IMR-90 (cell line): ENCODE measurements around the gene NABP1. TPM values are rescaled to one million over a fixed set of nuclear protein-coding genes. Genes with fewer than 3 reads are reported as not detected.

Experiments
- ATAC-seq: fragments of 200-7000 bp; cut with Tn5 transposase; 2 replicates; pipeline ENCODE4 v1.9.1; 2020; ENCODE audit warnings: low read depth, mild to moderate bottlenecking, moderate library complexity
- BruUV-seq: library from RNA; stranded (reverse); fragments of 400-500 nt; replicated peaks from 2 replicates; lab custom pipeline; 2021; lab: Mats Ljungman, UMichigan
- CTCF ChIA-PET: fragments of 300-600 bp; formaldehyde crosslinking; extraction: SDS; loops from one replicate; lab custom pipeline; 2021; ENCODE audit warnings: antibody characterized with exemption; lab: Yijun Ruan, JAX
- POLR2A ChIA-PET: fragments of 300-600 bp; sonication (Branson Sonifier 250); formaldehyde crosslinking; loops from one replicate; lab custom pipeline; 2022; ENCODE audit warnings: antibody characterized with exemption; ENCODE audit not compliant: unreplicated experiment; lab: Charles Lee
- DNase-seq: peaks from one replicate; pipeline ENCODE4 v3.0.0; 2013
- H2AFZ ChIP-seq: replicated peaks from 2 replicates; pipeline ENCODE3; 2013; ENCODE audit warnings: low read length, mild to moderate bottlenecking; ENCODE audit not compliant: poor library complexity
- H2AK5ac ChIP-seq: 2 replicates; pipeline ENCODE4 v1.6.1; 2013; ENCODE audit warnings: low read depth, low read length, inconsistent platforms
- H2AK9ac ChIP-seq: replicated peaks from 2 replicates; pipeline ENCODE3; 2013; ENCODE audit warnings: mild to moderate bottlenecking, low read depth, low read length, moderate library complexity; ENCODE audit not compliant: poor library complexity
- H2BK120ac ChIP-seq: 2 replicates; pipeline ENCODE4 v1.6.1; 2013; ENCODE audit warnings: low read depth, low read length, inconsistent platforms
- H2BK15ac ChIP-seq: 3 replicates; pipeline ENCODE4 v1.6.1; 2013; ENCODE audit warnings: low read depth, low read length, inconsistent platforms
- H2BK20ac ChIP-seq: 2 replicates; pipeline ENCODE4 v1.6.1; 2013; ENCODE audit warnings: low read depth, mild to moderate bottlenecking, inconsistent platforms, low read length, moderate library complexity
- H2BK5ac ChIP-seq: 2 replicates; pipeline ENCODE4 v1.6.1; 2013; ENCODE audit warnings: mild to moderate bottlenecking, low read depth, low read length, inconsistent platforms; ENCODE audit not compliant: poor library complexity, severe bottlenecking
- H3K14ac ChIP-seq: replicated peaks from 2 replicates; pipeline ENCODE4 v1.6.1; 2013; ENCODE audit warnings: low read depth, low read length, inconsistent platforms
- H3K18ac ChIP-seq: 2 replicates; pipeline ENCODE4 v1.6.1; 2013; ENCODE audit warnings: low read depth, low read length, control low read depth
- H3K23ac ChIP-seq: 2 replicates; pipeline ENCODE4 v1.6.1; 2013; ENCODE audit warnings: low read depth, low read length, inconsistent platforms
- H3K27ac ChIP-seq: 2 replicates; pipeline ENCODE4 v1.5.1; 2013; ENCODE audit warnings: mild to moderate bottlenecking, control low read depth, low read length; ENCODE audit not compliant: insufficient read depth
- H3K27me3 ChIP-seq: 2 replicates; pipeline ENCODE4 v1.6.1; 2013; ENCODE audit warnings: low read length; ENCODE audit not compliant: control insufficient read depth, insufficient read depth
- H3K36me3 ChIP-seq: 2 replicates; pipeline ENCODE4 v1.6.1; 2013; ENCODE audit warnings: low read length, mixed read lengths; ENCODE audit not compliant: control insufficient read depth, insufficient read depth
- H3K4ac ChIP-seq: 2 replicates; pipeline ENCODE4 v1.6.1; 2013; ENCODE audit warnings: low read depth, low read length, inconsistent platforms
- H3K4me1 ChIP-seq: 2 replicates; pipeline ENCODE4 v1.6.1; 2013; ENCODE audit warnings: low read length, mixed read lengths; ENCODE audit not compliant: control insufficient read depth, insufficient read depth
- H3K4me2 ChIP-seq: 2 replicates; pipeline ENCODE4 v1.6.1; 2013; ENCODE audit warnings: low read depth, mild to moderate bottlenecking, control low read depth, low read length, moderate library complexity
- H3K4me3 ChIP-seq: 2 replicates; pipeline ENCODE4 v1.5.1; 2013; ENCODE audit warnings: low read depth, mild to moderate bottlenecking, control low read depth, low read length, moderate library complexity; ENCODE audit not compliant: insufficient read depth
- H3K56ac ChIP-seq: 2 replicates; pipeline ENCODE4 v1.6.1; 2013; ENCODE audit warnings: low read length, inconsistent platforms; ENCODE audit not compliant: insufficient read depth; ENCODE audit errors: extremely low read depth
- H3K79me1 ChIP-seq, 2 experiments: 2 replicates each; pipeline ENCODE4 v1.6.1; 2013; ENCODE audit warnings: low read length in 2 of 2, inconsistent platforms in 1 of 2, low read depth in 1 of 2
- H3K9ac ChIP-seq: 2 replicates; pipeline ENCODE4 v1.6.1; 2013; ENCODE audit warnings: low read depth, low read length, control low read depth
- H3K9me1 ChIP-seq: 2 replicates; pipeline ENCODE4 v1.6.1; 2013; ENCODE audit warnings: low read length, inconsistent platforms; ENCODE audit not compliant: insufficient read depth
- H3K9me3 ChIP-seq: 2 replicates; pipeline ENCODE4 v1.6.1; 2013; ENCODE audit warnings: low read length; ENCODE audit not compliant: control insufficient read depth, insufficient read depth
- H4K20me1 ChIP-seq: 2 replicates; pipeline ENCODE4 v1.6.1; 2013; ENCODE audit warnings: low read length, inconsistent platforms; ENCODE audit not compliant: insufficient read depth
- H4K5ac ChIP-seq: 2 replicates; pipeline ENCODE4 v1.6.1; 2013; ENCODE audit warnings: mild to moderate bottlenecking, low read depth, low read length, control low read depth
- H4K8ac ChIP-seq, 2 experiments: 2 replicates each; pipeline ENCODE4 v1.6.1; 2013; ENCODE audit warnings: low read depth in 2 of 2, low read length in 2 of 2, control low read depth in 1 of 2, inconsistent platforms in 1 of 2
- H4K91ac ChIP-seq: 2 replicates; pipeline ENCODE4 v1.6.1; 2013; ENCODE audit warnings: low read depth, low read length, inconsistent platforms; ENCODE audit not compliant: insufficient read depth
- BHLHE40 ChIP-seq: fragments of 150-350 bp; IDR thresholded peaks from 2 replicates; pipeline ENCODE4 v1.6.1; 2016; ENCODE audit warnings: mild to moderate bottlenecking, low read depth, low read length
- CEBPB ChIP-seq: IDR thresholded peaks from 2 replicates; pipeline ENCODE4 v1.6.1; 2012; ENCODE audit warnings: low read depth, low read length, improper control_type of control experiment
- CHD1 ChIP-seq: IDR thresholded peaks from 2 replicates; pipeline ENCODE4 v1.6.1; 2012; ENCODE audit warnings: low read depth, low read length, improper control_type of control experiment
- CTCF ChIP-seq: conservative IDR thresholded peaks from 2 replicates; pipeline ENCODE4 v1.5.1; 2012; ENCODE audit warnings: mild to moderate bottlenecking, low read depth, low read length, improper control_type of control experiment
- ELK1 ChIP-seq: fragments of 150-350 bp; IDR thresholded peaks from 2 replicates; pipeline ENCODE4 v1.6.1; 2016; ENCODE audit warnings: low read depth, mild to moderate bottlenecking, low read length, moderate library complexity, borderline replicate concordance
- FOS ChIP-seq: fragments of 150-350 bp; IDR thresholded peaks from 2 replicates; pipeline ENCODE4 v1.6.1; 2016; ENCODE audit warnings: low read depth, low read length
- MAFK ChIP-seq: IDR thresholded peaks from 2 replicates; pipeline ENCODE4 v1.6.1; 2012; ENCODE audit warnings: low read depth, low read length, improper control_type of control experiment
- MAZ ChIP-seq: IDR thresholded peaks from 2 replicates; pipeline ENCODE4 v1.6.1; 2012; ENCODE audit warnings: low read depth, mild to moderate bottlenecking, low read length, improper control_type of control experiment, moderate library complexity, borderline replicate concordance
- MXI1 ChIP-seq: IDR thresholded peaks from 2 replicates; pipeline ENCODE4 v1.6.1; 2012; ENCODE audit warnings: low read depth, mild to moderate bottlenecking, low read length, moderate library complexity, borderline replicate concordance
- NFE2L2 ChIP-seq: fragments of 150-350 bp; IDR thresholded peaks from 2 replicates; pipeline ENCODE4 v1.6.1; 2016; ENCODE audit warnings: low read depth, mild to moderate bottlenecking, low read length
- POLR2A ChIP-seq: IDR thresholded peaks from 2 replicates; pipeline ENCODE4 v1.6.1; 2012; ENCODE audit warnings: mild to moderate bottlenecking, low read depth, low read length
- RAD21 ChIP-seq: IDR thresholded peaks from 2 replicates; pipeline ENCODE4 v1.6.1; 2012; ENCODE audit warnings: low read length, improper control_type of control experiment
- RCOR1 ChIP-seq: IDR thresholded peaks from 2 replicates; pipeline ENCODE4 v1.6.1; 2012; ENCODE audit warnings: mild to moderate bottlenecking, low read length, improper control_type of control experiment; ENCODE audit not compliant: insufficient replicate concordance
- RFX5 ChIP-seq: IDR thresholded peaks from 2 replicates; pipeline ENCODE4 v1.8.0; 2012; ENCODE audit warnings: low read depth, mild to moderate bottlenecking, low read length, moderate library complexity
- WGBS, 2 experiments: methylation state at CpG; one replicate each; pipeline versions ENCODE4 v1.1.5 to v1.1.7; 2013; ENCODE audit warnings: missing lambda C conversion rate in 2 of 2; ENCODE audit not compliant: insufficient read length in 1 of 2; ENCODE audit errors: extremely low coverage in 2 of 2; 5-methylcytosine and 5-hydroxymethylcytosine counted together
- dilution Hi-C: fragments of 300-500 bp; cut with HindIII; formaldehyde crosslinking; loops from one replicate; pipeline ENCODE4 v1.14.3; 2018; ENCODE audit warnings: low sequenced_read_pairs; ENCODE audit not compliant: unreplicated experiment
- in situ Hi-C: fragments of 300-500 bp; cut with MboI; formaldehyde crosslinking; loops from 3 replicates; pipeline ENCODE4 v1.14.3; 2019; ENCODE audit warnings: low sequenced_read_pairs, inconsistent platforms, mixed read lengths
- intact Hi-C: fragments of 100-400 bp; cut with micrococcal nuclease; formaldehyde crosslinking; loops from 2 replicates; pipeline ENCODE4 v1.10.0; 2022
- polyA plus RNA-seq, 3 experiments: library from polyadenylated mRNA; depleted of rRNA; stranded (reverse); fragments of >200 nt; gene quantifications; 2 replicates each; pipeline ENCODE4 v1.2.3, GENCODE V29; 2012; ENCODE audit warnings: low replicate concordance in 1 of 3
- total RNA-seq: library from RNA; depleted of rRNA; stranded (reverse); fragments of >200 nt; gene quantifications from 2 replicates; pipeline ENCODE4 v1.2.3, GENCODE V29; 2012
- TF ChIP-seq, protein P1 (sequence below): fragments of 150-350 bp; IDR thresholded peaks from 2 replicates; pipeline ENCODE4 v1.6.1; 2017; ENCODE audit warnings: mild to moderate bottlenecking, antibody characterized with exemption, low read length, low read depth

Gene NABP1
- total and polyA plus RNA-seq, 2 of the 4 experiments (the other 2 are of a cell fraction): 57.7 to 73.3 TPM

DNA sequence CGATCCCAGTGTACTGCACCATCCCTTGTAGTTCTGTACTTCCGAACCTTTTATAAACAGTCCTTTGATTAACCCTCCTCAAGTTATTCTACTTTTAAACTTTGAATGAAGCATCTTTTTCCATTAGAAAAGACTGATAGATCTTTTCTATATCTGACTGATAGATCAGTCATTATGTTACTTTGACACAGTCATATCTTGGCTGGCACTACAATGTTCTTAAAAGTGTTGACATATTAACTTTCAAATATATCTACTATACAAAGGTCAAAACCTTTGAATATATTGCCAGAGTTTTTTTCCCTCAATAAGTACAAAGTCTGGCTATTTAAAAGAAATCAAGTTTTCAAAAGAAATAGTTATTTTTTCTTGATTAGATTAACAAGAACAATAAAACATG, 35.4 kb upstream of the NABP1 start:
- no peak overlapping the region for H4K8ac ChIP-seq
- no peak overlapping the region; the same call in 1 of the 2 replicates for H3K4ac ChIP-seq
- H3K9me1 ChIP-seq: 0 out of 2 replicates have a peak, but pooled peaks cover 3% of the 10 kb centered on the region
- POLR2A ChIA-PET: no interaction called here
- H2BK15ac ChIP-seq: peak overlapping the region; percentile 56; the same call in 2 of the 3 replicates
- ATAC-seq: no peak
- 0 out of 2 replicates have a peak overlapping the region, but pooled peaks have one; percentile 56 for H3K23ac ChIP-seq
- H2BK120ac ChIP-seq: peak overlapping the region; percentile 70; the same call in 1 of the 2 replicates
- intact Hi-C loops: no loop called here
- no peaks in the 10 kb centered on the region for H3K27me3 ChIP-seq
- H3K18ac ChIP-seq: peak overlapping the region; percentile 18; the same call in 1 of the 2 replicates
- no peak overlapping the region for H2BK5ac ChIP-seq
- H3K56ac ChIP-seq: no peak overlapping the region
- no peak overlapping the region for H2AFZ ChIP-seq
- H2AK5ac ChIP-seq: no peak overlapping the region
- no peaks in the 10 kb centered on the region for H4K20me1 ChIP-seq
- peaks cover 11% of the 10 kb centered on the region for H3K4me1 ChIP-seq
- dilution Hi-C loops: no loop called here
- H4K91ac ChIP-seq: peak overlapping the region; percentile 33; the same call in 1 of the 2 replicates
- H4K5ac ChIP-seq: no peak overlapping the region
- in situ Hi-C loops: no loop called here
- H3K4me3 ChIP-seq: no peak overlapping the region
- TF ChIP-seq CTCF (no peak), ELK1 (no peak), FOS (no peak), MAZ (no peak), RCOR1 (no peak), BHLHE40 (no peak), MAFK (no peak), RAD21 (no peak), CHD1 (no peak), RFX5 (no peak), CEBPB (no peak), NFE2L2 (no peak), POLR2A (no peak), MXI1 (no peak)
- TF ChIP-seq, protein P1, sequence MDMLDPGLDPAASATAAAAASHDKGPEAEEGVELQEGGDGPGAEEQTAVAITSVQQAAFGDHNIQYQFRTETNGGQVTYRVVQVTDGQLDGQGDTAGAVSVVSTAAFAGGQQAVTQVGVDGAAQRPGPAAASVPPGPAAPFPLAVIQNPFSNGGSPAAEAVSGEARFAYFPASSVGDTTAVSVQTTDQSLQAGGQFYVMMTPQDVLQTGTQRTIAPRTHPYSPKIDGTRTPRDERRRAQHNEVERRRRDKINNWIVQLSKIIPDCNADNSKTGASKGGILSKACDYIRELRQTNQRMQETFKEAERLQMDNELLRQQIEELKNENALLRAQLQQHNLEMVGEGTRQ: no peak
- BruUV-seq: no TSS peak
- H3K27ac ChIP-seq: no peak overlapping the region
- no peaks in the 10 kb centered on the region for H3K36me3 ChIP-seq
- no peak for DNase-seq
- H3K14ac ChIP-seq: no peak overlapping the region
- CTCF ChIA-PET: no interaction called here
- peaks cover 0 to 3% of the 10 kb centered on the region in 2 experiments; a peak in 1 of 4 replicates for H3K79me1 ChIP-seq
- H2AK9ac ChIP-seq: no peak overlapping the region
- H3K9me3 ChIP-seq: no peaks in the 10 kb centered on the region
- no peak overlapping the region for H3K4me2 ChIP-seq
- H2BK20ac ChIP-seq: peak overlapping the region; percentile 49
- H3K9ac ChIP-seq: no peak overlapping the region
- 83% methylated on average over 1 of the region's 2 CpGs; no CpG with 5 or more reads in 1 of the 2 experiments for WGBS, 2 experiments
